ENCODE results near the gene AGAP1.

DNA sequence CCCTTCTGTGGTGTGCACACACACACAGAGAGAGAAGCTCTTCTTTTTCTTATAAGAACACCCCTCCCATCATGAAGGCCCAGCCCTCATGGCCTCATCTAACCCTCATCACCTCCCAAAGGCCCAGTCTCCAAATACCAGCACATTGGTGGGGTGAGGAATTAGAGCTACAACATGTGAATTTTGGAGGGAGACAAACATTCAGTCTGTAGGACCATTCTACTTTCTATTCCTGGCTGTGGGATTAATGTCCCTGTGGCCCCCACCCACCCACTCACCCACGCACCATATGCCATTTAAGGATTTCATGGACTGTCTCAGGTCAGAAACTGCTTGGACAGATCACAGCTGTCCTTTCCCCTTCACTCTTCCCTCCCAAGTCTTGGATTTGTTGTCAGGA is 484.2 kb downstream of the AGAP1 start:
- TF ChIP-seq, protein P1, sequence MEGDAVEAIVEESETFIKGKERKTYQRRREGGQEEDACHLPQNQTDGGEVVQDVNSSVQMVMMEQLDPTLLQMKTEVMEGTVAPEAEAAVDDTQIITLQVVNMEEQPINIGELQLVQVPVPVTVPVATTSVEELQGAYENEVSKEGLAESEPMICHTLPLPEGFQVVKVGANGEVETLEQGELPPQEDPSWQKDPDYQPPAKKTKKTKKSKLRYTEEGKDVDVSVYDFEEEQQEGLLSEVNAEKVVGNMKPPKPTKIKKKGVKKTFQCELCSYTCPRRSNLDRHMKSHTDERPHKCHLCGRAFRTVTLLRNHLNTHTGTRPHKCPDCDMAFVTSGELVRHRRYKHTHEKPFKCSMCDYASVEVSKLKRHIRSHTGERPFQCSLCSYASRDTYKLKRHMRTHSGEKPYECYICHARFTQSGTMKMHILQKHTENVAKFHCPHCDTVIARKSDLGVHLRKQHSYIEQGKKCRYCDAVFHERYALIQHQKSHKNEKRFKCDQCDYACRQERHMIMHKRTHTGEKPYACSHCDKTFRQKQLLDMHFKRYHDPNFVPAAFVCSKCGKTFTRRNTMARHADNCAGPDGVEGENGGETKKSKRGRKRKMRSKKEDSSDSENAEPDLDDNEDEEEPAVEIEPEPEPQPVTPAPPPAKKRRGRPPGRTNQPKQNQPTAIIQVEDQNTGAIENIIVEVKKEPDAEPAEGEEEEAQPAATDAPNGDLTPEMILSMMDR (IDR thresholded peaks at IDR 0.05; ENCODE audit: insufficient read depth, low read depth, low read length), result no peak
- no peak for TF ChIP-seq EZH2 (IDR thresholded peaks at IDR 0.05; ENCODE audit: insufficient read depth, low read length)
